Measurements from ENCODE around the gene PIH1D1.
"Not testable (repeated sequence)": the region's sequence is repeated elsewhere in the genome, so short reads cannot be mapped to it uniquely, and the experiment has no call there.

PIH1D1 gene

DNA sequence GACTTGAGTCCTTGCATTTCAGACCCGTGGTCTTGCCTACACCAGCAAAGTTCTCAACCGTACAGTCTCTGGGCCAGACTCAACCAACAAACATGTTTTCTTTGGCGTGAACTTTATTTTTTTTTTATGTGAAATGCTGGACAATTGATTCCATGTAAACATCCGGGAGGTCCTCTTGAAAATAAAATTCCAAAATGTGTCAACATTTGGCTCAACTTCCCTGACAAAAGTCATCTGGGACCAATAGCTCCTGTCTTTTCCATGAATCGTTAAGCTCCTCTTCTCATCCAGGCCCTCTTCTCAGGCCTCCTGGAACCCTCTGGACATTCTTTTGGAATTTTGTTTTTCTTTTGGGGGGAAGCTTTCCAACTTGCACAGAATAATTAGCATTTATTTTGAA, 4.2 kb upstream of the PIH1D1 start:
- DNase-seq (ENCODE audit: low spot score) = no peak

DNA sequence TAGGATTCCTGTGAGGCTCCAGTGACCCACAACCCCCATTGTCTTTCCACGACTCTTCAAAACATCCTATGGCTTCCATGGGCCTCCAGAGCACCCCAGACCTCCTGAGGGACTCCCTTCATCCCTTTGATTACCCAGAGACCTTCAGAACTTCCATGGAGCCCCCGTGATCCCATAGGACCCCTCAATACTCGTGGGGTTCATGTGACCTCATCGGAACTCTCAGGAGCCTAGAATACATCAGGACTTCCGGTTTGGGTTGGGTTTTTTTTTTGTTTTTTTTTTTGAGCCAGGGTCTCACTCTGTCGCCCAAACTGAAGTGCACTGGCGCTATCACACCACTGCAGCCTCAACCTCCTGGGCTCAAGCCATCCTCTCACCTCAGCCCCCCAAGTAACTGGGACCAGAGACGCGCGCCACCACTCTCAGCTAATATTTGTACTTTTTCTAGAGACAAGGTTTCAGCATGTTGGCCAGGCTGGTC, 2.2 kb upstream of the PIH1D1 start:
- DNase-seq (ENCODE audit: low spot score) = no peak

DNA sequence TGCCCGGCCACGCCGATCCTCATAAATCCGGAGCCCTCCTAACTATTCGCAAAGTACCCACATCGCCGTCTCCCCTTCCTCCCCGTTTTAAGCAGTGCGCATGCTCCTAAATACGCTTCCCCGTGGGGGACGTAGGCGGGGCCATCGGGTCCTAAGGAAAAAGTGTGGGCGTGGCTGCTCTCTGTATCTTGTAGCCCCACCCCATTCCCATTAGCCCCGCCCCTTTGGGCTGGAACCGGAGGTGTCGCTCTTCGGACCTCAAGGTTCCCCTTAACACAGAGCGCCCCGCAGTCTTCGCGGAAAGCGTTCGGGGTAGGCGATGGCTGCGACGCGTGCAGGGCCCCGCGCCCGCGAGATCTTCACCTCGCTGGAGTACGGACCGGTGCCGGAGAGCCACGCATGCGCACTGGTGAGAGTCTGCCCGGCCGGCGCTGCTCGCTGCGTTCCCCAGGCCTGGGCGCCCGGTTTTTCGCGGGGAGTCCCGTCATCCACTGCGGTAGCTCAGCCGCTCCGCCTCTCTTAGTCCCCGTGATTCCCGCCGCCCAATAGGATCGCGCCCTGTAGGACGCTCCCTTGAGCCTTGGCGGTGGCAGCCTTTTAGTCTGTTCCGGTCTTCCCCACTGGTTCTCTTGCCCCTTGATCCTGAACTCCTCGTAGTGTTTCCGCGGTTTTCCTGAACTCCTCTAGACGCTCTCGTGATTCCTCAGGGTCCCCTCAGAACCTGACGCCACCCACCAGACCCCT, 1.6 kb upstream of the PIH1D1 start, which contains the start of gene ALDH16A1:
Gene ALDH16A1 (plus strand): TSS at position 213 of the 744 bp plus-strand sequence. CDS start 107 bp downstream, at position 320.
- peak; percentile 93 for DNase-seq (ENCODE audit: low spot score)

DNA sequence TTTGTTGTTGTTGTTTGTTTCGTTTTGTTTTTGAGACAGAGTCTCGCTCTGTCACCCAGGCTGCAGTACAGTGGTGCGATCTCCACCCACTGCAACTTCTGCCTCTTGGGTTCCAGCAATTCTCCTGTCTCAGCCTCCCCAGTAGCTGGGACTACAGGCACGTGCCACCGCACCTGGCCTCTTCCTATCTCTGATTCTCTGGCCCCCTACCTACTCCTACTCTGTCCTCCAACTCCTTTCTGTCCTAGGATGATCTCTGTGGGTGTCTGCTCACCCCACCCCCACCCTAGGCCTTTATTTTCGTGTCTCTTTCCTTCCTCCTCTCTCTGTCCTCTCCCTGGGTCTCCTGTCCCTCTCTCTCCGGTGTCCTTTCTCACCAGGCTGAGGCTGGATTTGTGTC, 1.2 kb downstream of the PIH1D1 start:
- DNase-seq (ENCODE audit: low spot score) = no peak

DNA sequence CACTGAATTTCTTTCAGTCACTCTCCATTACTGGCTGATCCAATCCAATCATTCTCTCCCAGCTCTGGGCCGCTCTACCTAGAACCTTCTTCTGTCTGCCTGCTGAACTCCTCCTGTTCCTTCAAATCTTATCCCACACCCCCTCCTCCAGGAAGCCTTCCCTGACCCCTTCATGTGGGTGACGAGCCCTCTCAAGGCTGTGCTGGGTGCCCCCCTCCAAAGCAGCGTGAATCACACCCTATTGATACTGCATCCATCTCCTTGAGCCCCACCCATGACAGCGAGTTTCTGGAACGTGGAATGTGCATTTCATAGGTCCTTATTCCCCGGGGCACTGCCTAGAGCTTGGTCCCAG, 3.2 kb downstream of the PIH1D1 start:
- no peak for DNase-seq (ENCODE audit: low spot score)

DNA sequence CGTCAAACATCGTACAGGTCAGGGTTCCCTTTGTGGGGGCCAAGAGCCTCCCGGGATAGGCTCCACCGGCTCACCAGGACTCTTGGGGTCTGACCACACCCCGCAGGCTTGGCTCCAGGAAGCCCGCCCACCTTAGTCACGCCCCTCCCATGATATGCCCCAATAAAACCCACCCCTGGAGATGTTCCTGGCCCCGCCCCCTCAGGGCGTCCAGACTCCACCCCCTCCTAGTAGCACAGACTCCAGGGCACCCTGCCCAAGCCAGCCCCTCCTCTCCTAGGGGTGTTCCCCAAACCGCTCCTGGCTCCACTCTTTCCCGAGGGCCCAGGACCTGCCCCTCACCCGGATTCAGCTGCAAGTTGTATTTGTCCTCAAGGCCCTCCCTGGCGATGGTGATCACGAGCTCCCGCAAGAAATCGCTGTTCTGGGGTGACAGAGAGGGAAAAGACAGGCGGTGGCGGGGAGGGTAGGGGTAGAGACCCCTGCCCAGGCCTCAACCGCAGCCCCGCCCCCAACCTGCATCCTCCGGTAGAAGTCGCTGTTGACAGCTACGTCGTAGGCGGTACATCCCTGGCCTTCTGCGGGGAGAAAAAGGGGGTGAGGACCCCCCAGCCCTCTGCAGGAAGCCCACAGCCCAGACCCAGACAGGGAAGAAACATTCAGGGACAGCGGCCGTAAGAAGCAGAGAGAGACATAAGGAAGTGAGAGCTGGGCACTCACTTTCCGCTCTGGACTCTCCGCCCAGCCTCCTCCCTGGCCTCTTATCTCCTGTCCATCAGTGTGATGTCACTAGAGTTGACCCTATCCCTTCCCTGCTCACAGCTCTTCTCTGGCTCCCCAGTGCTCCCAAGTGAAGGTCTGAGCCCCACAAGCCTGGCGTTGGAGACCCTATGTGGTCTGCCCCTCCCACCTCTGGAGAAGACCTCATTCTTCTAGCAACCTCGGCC, 3.9 kb downstream of the PIH1D1 start:
- DNase-seq (ENCODE audit: low spot score) = no peak

DNA sequence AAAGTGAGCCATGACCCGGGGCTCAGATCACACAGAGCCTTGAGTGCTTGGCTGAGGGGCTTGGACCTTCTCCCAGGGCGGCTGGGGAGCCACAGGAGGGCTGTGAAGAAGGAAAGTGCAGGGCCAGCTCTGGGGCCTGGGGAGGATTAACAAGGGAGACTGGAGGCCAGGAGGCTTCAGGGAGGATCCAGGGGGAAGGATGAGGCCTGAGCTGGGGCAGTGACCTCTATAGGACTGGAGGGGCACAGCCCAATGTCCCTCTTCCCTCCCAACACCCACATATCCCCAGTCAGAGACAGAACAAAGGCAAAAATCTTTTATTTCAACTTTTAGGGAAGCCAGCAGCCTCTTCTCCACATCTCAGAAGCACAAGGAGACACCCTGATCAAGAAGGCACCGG, 5.6 kb downstream of the PIH1D1 start:
- DNase-seq (ENCODE audit: low spot score) = no peak

DNA sequence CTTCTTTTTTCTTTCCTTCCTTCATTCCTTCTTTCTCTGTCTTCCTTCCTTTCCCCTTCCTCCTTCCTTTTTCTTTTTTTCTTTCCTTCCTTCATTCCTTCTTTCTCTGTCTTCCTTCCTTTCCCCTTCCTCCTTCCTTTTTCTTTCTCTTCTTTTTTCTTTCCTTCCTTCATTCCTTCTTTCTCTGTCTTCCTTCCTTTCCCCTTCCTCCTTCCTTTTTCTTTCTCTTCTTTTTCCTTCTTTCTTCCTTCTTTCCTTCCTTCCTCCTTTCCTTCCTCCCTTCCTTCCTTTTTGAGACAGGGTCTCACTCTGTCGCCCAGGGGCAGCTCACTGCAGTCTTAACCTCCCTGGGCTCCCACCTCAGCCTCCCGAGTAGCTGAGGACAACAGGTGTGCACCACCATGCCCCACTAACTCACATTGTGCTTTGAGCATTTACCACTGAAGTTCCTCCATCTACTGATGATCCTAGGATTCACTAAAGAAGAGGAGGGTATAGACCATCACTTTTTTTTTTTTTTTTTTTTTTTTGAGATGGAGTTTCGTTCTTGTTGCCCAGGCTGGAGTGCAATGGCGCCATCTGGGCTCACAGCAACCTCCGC, 7.4 kb downstream of the PIH1D1 start:
- not testable (repeated sequence) for DNase-seq (ENCODE audit: low spot score)

DNA sequence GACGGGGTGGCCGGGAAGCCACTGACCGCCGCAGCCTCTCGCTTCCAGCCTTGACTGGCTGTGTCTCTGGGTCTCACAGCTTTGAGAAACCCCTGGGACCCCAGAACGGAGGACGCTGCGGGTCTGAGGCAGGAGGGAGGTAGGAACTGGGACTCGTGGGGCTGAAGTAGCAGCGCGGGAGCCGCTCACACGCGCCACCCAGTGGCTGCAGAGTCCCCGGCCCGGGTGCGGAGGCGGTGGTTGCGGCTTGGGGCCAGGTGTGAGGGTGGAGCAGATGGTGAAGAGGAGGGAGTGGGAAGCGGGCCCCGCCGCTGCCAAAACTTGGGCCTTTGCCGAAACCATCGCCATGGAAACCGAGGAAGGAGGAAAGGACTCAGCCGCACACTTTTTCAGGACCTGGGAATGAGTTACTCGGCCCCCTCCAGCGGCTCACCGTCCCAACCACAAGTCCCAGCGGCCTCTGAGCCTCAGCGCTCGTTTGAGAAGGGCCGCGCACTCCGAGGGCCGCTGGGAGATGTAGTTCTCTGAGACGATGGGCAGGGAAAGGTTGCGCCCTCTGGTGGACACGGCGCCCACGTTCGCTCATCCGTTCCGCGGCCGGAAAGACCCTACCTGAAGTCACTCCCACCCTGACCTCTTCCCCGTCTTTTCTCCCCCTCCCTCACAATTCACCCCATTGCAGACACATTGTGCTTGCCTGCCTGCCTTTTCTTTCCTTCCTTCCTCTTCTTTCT, 8.1 kb downstream of the PIH1D1 start:
- DNase-seq (ENCODE audit: low spot score) = peak; percentile 81

DNA sequence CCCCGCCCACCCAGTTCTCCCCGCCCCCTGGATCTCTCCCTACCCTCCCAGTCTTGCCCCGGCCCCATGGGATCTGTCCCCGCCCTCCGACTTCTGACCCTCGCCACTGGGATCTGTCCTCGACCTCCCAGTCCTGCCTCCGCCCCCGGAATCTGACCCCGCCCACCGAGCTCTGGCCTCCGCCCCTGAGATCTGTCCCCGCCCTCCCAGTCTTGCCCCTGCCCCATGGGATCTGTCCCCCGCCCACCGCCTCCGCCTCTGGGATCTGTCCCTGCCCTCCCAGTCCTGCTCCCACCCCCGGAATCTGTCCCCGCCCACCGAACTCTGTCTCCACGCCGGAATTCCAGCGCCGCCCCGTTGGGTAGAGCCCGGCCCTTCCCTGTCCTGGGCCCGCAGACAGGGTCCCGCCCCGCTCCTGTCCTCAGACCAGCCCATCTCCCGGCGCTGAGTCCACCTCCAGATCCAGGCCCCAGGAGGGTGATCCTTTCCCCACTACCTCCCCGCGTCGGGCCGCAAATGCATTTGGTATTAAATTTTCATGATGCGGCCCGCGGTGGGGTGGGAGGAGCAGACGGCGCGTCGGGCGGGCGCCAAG, 8.7 kb downstream of the PIH1D1 start:
- DNase-seq (ENCODE audit: low spot score) = peak; percentile 96

DNA sequence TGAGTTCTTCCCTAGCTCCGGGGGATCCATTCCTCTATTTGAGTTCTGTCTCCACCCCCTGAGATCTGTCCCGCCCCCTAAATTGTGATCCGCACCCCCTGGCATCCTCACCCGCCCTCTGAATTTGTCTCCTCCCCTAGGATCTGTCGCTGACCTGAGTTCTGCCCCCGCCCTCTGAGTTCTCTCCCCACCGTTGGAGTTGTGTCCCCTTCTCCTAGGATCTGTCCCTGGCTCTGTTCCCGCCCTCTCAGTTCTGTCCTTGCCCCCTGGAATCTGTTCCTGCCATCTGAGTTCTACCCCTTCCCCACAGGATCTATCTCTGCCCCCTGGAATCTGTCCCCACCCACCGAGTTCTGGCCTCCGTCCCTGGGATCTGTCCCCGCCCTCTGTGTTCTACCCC, 9.3 kb downstream of the PIH1D1 start:
- DNase-seq (ENCODE audit: low spot score) = no peak

DNA sequence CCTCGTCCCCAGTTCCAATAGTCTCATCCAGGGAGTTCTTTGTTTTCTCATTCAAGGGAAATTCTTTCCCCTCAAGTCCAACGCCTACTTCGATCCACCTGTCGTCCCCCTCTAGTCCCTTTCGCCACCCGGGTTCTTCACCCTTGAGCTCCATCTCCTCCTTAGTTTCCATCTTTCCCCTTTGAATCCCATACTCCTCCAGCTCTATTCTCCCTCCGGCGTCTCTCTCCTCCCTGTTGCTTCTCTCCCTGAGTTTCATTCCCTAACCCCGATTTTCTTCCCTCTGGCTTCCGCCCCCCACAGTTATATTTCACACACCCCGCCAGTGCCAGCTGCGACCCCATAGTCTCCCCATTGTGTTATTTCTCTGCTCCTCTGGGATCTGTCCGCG, 9.7 kb downstream of the PIH1D1 start:
- DNase-seq (ENCODE audit: low spot score) = no peak

DNA sequence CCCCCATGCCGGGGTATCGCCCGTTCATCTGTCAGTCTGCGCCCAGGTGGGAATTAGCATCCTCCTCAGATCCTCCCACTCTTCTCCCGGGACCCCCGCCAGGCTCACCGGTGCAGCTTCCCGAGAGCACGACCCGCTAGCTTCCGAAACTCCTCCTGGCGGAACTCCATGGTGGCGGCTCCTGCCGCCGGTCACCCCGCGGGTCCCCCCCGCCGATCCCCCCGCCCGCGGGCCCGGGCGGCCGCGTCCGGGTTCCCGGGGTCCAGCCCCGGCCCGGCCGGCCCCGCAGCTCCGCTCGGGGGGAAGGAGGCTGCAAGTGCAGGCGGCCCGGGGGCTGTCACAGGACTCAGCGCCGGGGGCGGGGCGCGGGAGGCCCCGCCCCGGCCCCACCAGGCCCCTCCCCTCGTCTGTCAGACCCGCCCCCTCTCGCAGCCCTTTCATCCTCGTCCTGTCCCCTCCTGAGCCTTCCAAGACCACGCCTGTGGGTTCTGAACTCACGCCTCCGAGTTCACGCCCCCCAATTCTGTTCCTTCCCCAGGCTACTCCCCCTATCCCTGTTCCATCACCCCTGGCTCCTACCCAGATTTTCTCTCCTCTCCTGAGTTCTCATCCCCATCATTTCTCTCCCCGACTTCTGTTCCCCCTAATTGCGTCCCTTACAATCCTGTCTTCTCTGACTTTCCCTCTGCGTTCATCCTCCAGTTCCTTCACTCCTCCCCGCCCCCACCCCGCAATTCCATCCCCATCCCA, 10.2 kb downstream of the PIH1D1 start, which contains the start of gene SLC17A7:
Gene SLC17A7 (minus strand): TSS at position 318 of the 750 bp plus-strand sequence. CDS start 148 bp downstream, at position 170.
- peak; percentile 66 for DNase-seq (ENCODE audit: low spot score)

DNA sequence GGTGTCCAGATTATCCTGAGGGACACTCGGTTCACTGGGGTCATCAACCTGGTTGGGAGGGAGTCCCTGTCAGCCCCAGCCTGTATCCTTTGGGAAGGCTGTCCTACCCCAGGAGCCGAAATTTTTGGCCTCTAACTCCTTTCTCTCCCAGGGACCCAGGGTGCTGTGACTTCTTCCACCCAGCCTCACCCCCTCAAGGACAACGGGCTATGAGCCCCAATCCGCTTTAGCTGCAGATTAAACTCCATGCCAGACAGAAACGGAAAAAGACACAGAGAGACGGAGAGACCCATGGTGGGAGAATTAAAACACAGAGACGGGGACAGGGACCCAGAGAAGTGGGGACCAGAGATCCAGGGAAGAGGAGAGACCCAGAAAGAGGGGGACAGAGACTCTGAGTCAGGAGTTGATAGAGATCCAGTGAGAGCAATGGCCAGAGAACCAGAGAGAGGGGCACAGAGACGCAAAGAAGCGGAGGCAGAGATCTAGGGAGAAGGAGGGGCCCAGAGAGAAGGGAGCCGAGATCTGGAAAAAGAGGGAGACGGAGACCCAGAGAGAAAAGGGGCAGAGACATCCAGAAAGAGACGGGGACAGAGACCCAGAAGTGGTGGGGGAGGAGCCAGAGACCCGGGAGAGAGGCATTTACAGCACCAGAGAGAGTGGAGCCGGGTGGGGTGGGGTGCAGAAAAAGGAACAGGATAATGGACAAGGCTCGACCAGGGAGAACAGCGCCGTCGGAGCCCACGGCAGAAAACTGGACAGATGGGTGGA, 11.0 kb downstream of the PIH1D1 start:
- DNase-seq (ENCODE audit: low spot score) = no peak

DNA sequence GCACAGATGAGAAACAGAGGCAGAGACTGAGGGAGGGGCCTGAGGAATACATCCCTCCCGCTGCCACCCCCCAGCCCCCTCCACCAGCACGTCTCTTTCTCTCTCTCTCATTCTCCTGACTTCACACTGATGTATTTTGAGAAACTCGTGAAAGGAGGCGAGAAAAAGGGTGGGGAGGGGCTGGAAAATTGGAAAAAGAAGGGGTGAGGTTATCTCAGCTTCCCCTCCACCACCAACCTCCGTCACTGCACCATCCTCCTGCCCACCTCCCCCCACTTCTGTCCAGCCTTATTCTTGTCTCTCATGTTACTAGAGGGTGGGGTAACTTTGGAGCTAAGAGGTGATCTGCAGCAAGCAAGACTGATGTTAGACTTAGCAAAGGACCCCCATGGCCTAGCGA, 11.8 kb downstream of the PIH1D1 start:
- no peak for DNase-seq (ENCODE audit: low spot score)

DNA sequence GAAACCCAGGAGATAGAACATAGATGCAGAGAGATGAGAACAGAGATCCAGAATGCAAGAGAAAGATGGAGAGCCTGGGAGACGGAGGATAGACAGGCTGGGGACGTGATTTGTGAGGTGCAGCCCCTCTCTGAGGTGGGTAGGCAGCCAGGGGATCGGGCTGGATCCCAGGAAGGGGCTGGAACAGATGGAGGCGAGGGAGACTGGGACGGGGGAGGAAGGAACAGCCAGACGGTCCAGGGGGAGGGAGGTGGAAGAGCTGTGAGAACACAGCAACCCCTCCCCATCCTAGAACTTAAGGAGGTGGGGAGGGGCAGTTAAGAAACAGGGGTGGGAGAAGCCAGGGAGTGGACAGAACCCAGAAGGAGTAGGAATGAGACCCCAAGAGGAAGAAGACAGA, 13.4 kb downstream of the PIH1D1 start:
- DNase-seq (ENCODE audit: low spot score) = no peak

DNA sequence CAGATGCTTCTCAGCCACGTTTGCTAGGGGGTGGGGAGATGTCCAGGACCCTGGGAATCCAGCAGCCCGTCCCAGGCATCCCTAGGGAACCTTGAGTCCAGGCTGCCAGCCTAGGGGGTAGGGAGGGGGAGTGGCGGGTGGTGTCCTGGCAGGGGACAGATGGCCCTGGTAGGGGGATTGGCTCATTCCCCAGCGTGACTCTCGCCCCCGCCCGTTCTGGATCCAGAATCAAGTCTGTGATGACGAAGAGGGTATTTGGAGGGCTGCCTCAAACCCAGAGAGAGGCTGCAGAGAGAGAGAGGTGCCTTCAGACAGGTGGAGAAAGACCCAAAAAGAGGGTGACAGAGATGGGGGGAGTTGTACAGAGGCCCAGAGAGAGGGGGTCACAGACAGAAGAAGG, 14.4 kb downstream of the PIH1D1 start:
- no peak for DNase-seq (ENCODE audit: low spot score)

DNA sequence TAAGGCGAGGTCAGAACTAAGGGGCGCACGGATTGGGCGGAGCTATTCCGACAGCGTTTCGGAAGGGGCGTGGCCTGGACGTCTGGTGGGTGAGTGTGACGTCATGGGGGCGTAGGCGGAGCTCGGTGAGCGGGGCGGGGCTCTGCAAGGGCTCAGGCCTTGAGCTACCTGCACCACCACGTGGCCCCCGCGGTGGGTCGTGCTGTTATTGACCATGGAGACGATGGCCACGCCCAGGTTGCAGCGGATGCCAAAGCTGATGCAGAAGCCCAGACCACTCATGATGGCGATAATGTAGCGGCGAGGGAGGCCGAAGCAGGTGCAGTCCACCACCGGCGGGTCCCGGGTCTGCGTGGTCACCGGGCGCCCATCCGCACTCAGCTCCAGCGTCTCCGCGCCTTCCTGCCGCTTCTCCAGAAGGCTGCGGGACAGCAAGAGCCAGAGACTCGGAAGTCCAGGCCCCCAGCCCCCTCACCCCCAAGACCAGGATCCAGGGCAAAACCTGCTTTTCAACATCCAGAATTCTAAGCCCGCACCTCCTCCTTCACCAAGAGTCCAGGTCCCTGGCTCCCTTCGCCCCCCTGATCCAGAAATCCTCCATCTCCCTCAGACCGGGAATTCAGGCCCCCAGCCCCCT, 15.1 kb downstream of the PIH1D1 start:
- DNase-seq (ENCODE audit: low spot score) = no peak

DNA sequence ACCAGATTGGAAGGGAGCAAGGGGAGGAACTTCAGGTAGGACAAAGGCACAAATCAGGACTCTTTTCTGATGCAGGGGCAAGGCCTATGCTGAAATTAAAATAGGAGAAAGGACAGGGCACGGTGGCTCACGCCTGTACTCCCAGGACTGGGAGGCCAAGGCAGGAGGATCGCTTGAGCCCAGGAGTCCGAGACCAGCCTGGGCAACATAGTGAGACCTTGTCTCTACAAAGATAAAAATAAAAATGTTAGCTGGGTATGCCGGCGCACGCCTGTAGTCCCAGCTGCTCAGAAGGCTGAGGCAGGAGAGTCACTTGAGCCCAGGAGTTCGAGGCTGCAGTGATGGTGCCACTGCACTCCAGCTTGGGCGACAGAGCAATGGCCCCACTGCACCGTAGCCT, 15.9 kb downstream of the PIH1D1 start:
- DNase-seq (ENCODE audit: low spot score) = no peak

All from COLO829 (cell line).